ENCODE results near the gene CARD18.

The CARD18 gene

GRCh38 chr11:105139669-105140068 lies at the start of gene CARD18:
CARD18 (minus strand) TSS chr11:105139769; CDS start chr11:105139726, 43 bp downstream.
- DNase-seq (ENCODE audit: low spot score) = no peak

DNA sequence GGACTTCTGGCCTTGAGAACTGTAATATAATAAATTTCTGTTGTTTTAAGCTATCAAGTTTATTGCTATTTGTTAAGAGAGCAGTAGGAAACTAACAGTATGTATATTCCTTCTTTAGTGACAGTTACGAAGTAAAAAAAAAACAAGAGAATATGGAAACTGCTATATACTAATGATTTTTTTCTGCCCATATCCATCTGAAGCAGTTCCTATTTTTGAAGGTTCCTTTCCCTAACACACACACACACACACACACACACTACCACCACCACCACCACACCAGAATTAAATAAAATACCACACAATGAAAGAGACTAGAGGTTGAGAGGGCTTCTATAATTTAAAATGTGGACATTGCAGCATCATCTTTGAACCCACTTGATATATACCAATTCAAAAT lies 44.4 kb upstream of the CARD18 start:
- DNase-seq (ENCODE audit: low spot score) = no peak

DNA sequence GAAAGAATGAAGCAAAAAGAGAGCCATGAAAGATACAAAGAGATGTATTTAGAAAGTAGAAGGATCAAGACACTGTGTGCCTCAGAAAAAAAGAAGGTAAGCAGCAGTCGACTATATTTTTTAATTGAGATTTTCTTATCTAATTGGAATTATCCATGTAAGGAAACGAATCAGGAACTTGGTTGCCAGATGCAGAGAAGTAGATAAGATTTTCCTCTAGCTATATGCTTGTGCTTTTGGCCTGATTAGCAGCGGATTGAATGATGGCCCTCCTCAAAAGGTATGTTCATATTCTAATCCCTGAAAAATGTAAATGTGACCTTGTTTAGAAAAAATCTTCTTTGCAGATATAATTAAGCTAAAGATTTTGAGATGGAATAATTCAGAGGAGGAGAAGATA lies 43.9 kb upstream of the CARD18 start:
- no peak for DNase-seq (ENCODE audit: low spot score)

GRCh38 chr11:105181521-105181920 lies 42.0 kb upstream of the CARD18 start:
- DNase-seq (ENCODE audit: low spot score) = no peak

GRCh38 chr11:105181100-105181499 lies 41.5 kb upstream of the CARD18 start:
- no peak for DNase-seq (ENCODE audit: low spot score)

DNA sequence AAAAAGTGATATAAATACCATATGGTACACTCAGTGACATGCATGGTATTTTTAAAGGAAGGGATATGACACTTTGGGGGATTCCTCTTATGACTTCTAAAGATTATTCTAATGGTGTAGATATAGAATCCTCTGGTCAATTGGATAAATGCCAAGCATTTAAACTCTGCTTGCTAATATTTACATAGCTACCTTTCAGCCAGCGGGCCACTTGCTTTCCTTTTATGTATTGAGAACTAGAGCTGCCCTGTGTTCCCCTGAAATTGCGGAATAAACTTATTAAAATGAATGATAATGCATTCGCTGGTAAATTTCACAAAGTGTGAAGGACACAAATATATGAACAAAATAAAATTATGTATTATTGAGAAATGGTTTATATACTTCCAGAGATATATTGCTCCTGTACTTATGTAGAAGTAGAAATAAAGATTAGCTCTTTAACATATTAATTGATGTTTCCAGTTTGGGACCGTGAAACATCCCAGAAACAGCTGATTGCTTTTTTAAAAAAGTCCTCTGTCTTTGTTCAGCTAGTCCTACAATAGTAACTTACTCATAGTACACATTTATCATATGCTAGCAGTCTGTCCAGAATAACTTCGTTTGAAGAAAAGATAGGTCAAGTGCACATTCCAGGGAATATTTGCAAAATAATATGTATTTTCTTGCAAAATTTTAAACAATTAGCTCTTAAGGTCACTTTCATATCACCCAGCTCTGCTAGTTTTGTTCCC lies 40.1 kb upstream of the CARD18 start:
- no peak for DNase-seq (ENCODE audit: low spot score)

- no peak for DNase-seq (ENCODE audit: low spot score)
These were observed 38.1 kb upstream of the CARD18 start for GRCh38 chr11:105177658-105178057.

- DNase-seq (ENCODE audit: low spot score) = no peak
These were observed 28.9 kb upstream of the CARD18 start for GRCh38 chr11:105168457-105168856.

DNA sequence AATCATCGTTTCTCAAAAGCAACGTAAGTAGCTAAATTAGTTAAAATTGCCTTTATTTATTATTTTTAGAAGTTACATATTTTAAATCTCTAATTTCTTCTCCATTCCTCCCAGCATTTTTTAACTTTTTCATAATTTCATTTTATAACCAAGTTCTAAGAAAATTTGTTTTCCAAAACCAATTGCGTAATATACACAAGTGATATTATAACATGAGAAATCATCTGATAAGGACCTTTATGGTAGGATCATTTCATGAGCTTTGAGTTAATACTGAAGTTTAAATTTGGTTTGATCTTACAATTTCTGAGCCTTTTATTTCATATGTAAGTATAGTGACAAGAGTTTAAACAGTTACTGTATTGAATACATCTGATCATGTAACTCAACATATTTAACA lies 27.7 kb upstream of the CARD18 start:
- no peak for DNase-seq (ENCODE audit: low spot score)

DNA sequence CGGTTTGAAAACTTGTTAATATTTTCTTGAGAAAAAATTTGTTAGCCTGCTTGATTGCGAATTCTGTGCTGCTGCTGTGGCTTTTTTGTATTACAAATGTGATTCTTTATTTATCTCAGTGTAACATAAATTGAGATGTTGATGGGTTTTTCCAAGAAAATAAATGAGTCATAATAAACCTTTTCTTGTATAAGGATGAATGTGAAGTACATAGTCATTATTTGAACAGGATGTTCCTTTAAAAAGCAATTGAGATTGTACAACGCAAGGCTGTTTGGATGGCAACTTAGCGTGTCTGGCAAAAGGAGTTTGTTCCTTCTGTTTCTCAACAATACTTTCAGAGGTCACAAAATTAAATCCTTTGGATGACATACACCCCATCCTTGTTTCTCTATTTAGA lies 24.6 kb upstream of the CARD18 start:
- no peak for DNase-seq (ENCODE audit: low spot score)

- no peak for DNase-seq (ENCODE audit: low spot score)
These were observed 22.9 kb upstream of the CARD18 start for GRCh38 chr11:105162506-105162905.

GRCh38 chr11:105158436-105158835 lies 18.9 kb upstream of the CARD18 start:
- no peak for DNase-seq (ENCODE audit: low spot score)

DNA sequence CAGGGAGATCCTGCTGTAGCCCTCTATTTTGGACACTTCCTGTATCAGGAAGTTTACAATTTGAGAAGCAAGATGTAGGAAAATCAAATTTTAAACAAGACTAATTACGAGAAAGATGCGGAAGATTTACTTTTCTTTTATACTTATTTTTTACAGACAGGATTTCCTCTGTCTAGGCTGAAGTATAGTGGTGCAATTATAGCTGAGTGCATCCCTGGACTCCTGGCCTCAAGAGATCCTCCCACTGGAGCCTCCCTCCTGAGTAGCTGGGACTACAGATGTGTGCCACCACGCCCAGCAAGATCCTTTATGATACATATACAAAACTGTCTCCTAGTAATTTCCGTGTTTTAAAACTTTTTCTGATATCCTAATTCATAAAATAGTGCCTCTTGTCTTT lies 17.2 kb upstream of the CARD18 start:
- DNase-seq (ENCODE audit: low spot score) = no peak

DNA sequence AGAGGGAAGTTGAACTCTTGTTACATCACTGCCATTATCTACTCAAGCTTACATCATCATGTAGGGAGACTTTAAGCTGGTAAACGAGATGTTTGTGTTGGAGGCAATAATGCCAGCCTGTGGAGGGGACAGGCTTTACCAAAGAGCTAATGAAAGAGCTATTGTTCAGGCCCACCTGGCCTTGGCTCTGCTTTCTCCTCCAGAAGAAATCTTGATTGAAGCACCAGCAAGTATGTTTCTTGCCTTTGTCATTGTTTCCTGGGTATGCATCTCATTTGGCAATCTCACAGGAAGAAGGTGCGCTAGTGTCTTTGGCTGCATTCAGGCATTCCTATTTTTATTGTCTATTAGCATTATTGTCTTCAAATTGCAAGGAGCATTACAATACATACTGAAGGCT lies 16.7 kb upstream of the CARD18 start:
- DNase-seq (ENCODE audit: low spot score) = no peak

DNA sequence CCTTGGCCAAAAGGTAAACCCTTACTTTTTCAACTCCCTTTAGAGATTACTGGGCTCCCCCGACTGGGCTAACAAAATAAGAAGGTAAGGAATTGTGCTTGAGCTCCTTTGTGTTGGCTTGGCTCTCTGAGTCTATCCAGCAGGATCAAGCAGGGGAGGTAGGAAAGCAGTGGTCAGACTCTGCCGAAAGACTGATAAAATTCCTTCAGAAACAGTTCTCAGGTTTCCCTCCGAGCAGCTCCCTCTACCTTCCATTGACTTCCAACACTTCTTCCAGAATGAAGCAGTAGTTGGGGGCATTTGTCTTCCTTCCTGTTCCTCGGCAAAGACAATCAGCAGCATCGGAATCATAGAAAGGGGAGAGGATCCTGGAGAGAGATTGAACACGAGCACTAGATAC lies 16.1 kb upstream of the CARD18 start:
- no peak for DNase-seq (ENCODE audit: low spot score)

DNA sequence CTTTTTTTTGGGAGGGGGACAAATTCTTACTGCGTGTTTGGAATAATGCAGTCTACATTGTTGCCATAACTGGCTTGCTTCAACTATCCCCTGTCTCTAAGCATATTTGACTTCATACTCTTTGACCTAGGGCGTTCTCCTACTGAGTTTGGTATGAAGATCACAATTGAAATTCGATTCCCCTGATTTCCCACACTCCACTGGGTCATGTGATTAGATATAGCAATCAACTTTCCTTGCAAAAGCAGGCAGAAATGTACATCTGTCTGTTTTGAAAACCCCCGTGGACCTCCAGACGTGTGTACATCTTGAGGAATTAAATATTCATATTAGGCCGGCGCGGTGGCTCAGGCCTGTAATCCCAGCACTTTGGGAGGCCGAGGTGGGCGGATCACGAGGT lies 13.8 kb upstream of the CARD18 start:
- DNase-seq (ENCODE audit: low spot score) = no peak

DNA sequence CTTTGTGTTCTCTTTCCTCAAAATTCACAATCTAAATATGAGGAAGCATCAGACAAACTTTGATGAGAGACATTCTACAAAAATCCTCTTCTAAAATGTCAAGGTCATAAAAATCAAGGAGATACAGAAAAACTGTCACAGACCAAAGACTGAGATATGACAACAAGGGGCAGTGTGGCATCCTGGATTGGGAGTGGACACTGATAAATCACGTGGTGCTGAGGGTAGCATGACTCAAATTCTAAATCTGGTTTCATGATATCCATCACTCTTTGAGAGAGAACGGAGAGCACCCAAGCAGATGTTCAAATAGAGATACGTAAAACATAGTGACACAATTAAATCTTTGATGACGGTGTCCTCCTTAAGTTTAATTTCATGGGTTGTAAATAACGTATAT lies 13.0 kb upstream of the CARD18 start:
- no peak for DNase-seq (ENCODE audit: low spot score)

DNA sequence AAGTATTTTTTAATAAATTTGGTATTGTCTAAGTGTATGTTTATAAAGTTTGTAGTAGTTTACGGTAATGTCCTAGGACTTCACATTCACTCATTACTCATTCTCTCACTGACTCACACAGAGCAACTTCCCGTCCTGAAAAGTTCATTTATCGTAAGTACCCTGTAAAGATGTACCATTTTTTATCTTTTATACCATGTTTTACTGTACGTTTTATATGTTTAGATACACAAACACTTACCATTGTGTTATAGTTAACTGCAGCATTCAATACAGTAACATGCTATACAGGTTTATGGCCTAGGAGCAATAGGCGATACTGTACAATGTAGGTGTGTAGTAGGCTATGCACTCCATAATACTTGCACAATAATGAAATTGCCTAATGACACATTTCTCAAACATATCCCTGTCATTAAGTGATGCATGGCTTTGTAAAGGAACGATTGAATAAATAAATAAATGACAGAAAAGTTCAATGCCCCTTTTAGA lies 12.5 kb upstream of the CARD18 start:
- no peak for DNase-seq (ENCODE audit: low spot score)

DNA sequence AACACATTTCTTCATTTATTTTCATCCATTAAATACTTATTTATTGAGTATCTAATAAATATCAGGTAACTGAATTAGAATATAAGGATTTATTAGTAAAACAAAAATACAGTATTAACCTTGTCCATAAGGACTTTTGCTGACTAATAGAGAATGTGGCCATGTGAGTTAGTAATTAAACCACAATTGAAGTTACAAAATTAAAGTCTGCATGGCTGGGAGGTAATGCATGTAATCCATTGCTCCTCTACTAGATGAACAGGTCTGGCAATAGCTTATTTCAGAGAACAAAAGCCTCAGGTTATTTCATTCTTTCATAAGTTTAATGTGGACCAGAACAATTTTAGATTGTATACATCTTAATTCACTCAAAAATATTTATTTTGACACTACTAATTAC lies 9.9 kb upstream of the CARD18 start:
- DNase-seq (ENCODE audit: low spot score) = no peak

- DNase-seq (ENCODE audit: low spot score) = no peak
These were observed 8.7 kb upstream of the CARD18 start for GRCh38 chr11:105148241-105148640.

GRCh38 chr11:105144887-105145286 lies 5.3 kb upstream of the CARD18 start:
- DNase-seq (ENCODE audit: low spot score) = no peak

DNA sequence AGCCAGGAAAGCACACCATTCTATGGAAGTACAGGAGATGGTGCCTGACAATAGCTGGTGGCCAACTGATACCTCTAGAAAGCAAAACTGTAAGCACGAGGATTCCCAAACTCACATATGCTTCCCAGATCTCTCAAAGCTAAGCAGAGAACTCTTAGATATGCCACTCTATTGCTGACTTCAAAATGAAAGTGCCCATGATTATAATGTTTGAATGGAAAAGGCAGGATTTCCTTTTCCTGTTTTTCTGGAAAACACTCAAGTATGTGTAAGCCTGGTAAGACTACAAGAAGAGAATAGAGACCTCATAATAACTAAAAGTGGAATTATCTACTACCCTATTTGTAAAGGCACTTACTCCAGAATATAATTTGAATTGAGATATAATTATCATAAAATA lies 2.6 kb upstream of the CARD18 start:
- no peak for DNase-seq (ENCODE audit: low spot score)

DNA sequence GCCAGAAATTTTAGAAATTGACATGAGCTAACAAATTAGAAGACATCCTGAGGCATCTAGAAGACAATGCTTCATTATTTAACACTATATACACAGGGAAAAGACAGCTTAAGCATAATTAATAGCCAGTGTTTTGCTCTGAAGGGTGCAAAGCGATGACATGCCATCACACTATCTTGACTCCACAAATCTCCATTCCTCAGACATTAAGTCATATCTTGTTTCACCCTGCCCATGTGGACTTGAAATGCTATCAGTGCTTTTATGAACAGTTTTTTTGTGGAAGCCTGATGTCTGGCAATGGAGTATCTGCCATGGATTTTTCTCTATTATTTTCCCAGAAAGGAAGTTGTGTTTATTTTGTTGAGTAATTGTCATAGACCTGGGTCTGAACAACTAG lies 2.3 kb downstream of the CARD18 start:
- DNase-seq (ENCODE audit: low spot score) = no peak

GRCh38 chr11:105135883-105136282 lies 3.7 kb downstream of the CARD18 start:
- DNase-seq (ENCODE audit: low spot score) = no peak

All from hematopoietic multipotent progenitor cell treated with erythropoietin and hydrocortisone succinate and interleukin-3 and kit ligand, for 15 days (in vitro differentiated cells).